ENCODE results near the gene FBXW8. TPM values are rescaled to one million over a fixed set of nuclear protein-coding genes. Genes with fewer than 3 reads are reported as not detected.

Gene FBXW8
- total RNA-seq, 1 experiment from 2014 or later: 15.6 TPM

DNA sequence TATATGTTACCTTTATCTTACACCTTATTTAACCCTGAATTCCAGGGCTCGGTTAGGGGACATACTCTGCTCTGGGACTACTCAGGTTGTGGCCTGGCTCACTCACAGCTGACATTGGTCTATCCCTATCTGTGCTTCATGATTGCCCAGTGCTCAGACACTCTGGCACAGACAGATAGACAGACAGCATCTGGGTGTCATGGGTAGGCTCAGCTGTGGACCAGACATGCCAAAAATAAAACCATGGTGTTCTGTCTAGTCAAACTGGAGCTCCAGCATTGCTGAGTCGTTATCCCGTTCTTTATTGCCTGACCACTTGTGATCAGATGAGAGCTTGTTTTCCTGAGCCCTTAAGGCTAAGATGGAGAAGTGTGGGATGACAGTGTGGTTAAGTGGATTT is 29.0 kb downstream of the FBXW8 start:
- peaks cover 25% of the 10 kb centered on the region for H3K9me3 Mint-ChIP-seq
- H3K4me1 Mint-ChIP-seq: no peaks in the 10 kb centered on the region
- no peak overlapping the region for H3K27ac Mint-ChIP-seq
- ChIA-PET POLR2A (no interaction called here), CTCF (interaction anchor here (1.1 kb wide), 1 partner anchor 180 kb away, joined by 4 read pairs; no protein-coding TSS in a partner anchor)
- no peak for DNase-seq (ENCODE audit: low spot score)
- no peaks in the 10 kb centered on the region; the same call in 1 of the 2 replicates for H3K27me3 Mint-ChIP-seq (ENCODE audit: low read depth)
- no peak overlapping the region for H3K4me3 Mint-ChIP-seq
- H3K36me3 Mint-ChIP-seq: peaks cover 47% of the 10 kb centered on the region
- ATAC-seq: no peak
- TF ChIP-seq NFATC4 (CRISPR knock-in tag; IDR thresholded peaks at IDR 0.05) (no peak), JAZF1 (CRISPR knock-in tag; IDR thresholded peaks at IDR 0.05) (no peak), EMX1 (CRISPR knock-in tag; IDR thresholded peaks at IDR 0.05) (no peak), ZNF416 (CRISPR knock-in tag; IDR thresholded peaks at IDR 0.05) (no peak), FOXK1 (CRISPR knock-in tag; IDR thresholded peaks at IDR 0.05) (no peak), MXD4 (CRISPR knock-in tag; IDR thresholded peaks at IDR 0.05; ENCODE audit: borderline replicate concordance) (no peak), ZNF317 (CRISPR knock-in tag; IDR thresholded peaks at IDR 0.05; ENCODE audit: borderline replicate concordance, low read depth) (no peak), ZNF232 (CRISPR knock-in tag; IDR thresholded peaks at IDR 0.05) (no peak), NFYB (CRISPR knock-in tag; conservative IDR thresholded peaks at IDR 0.05; ENCODE audit: low read depth) (no peak)
- TF ChIP-seq, protein P1, sequence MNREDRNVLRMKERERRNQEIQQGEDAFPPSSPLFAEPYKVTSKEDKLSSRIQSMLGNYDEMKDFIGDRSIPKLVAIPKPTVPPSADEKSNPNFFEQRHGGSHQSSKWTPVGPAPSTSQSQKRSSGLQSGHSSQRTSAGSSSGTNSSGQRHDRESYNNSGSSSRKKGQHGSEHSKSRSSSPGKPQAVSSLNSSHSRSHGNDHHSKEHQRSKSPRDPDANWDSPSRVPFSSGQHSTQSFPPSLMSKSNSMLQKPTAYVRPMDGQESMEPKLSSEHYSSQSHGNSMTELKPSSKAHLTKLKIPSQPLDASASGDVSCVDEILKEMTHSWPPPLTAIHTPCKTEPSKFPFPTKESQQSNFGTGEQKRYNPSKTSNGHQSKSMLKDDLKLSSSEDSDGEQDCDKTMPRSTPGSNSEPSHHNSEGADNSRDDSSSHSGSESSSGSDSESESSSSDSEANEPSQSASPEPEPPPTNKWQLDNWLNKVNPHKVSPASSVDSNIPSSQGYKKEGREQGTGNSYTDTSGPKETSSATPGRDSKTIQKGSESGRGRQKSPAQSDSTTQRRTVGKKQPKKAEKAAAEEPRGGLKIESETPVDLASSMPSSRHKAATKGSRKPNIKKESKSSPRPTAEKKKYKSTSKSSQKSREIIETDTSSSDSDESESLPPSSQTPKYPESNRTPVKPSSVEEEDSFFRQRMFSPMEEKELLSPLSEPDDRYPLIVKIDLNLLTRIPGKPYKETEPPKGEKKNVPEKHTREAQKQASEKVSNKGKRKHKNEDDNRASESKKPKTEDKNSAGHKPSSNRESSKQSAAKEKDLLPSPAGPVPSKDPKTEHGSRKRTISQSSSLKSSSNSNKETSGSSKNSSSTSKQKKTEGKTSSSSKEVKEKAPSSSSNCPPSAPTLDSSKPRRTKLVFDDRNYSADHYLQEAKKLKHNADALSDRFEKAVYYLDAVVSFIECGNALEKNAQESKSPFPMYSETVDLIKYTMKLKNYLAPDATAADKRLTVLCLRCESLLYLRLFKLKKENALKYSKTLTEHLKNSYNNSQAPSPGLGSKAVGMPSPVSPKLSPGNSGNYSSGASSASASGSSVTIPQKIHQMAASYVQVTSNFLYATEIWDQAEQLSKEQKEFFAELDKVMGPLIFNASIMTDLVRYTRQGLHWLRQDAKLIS (CRISPR knock-in tag; IDR thresholded peaks at IDR 0.05; ENCODE audit: borderline replicate concordance): no peak
- TF ChIP-seq, protein P2, sequence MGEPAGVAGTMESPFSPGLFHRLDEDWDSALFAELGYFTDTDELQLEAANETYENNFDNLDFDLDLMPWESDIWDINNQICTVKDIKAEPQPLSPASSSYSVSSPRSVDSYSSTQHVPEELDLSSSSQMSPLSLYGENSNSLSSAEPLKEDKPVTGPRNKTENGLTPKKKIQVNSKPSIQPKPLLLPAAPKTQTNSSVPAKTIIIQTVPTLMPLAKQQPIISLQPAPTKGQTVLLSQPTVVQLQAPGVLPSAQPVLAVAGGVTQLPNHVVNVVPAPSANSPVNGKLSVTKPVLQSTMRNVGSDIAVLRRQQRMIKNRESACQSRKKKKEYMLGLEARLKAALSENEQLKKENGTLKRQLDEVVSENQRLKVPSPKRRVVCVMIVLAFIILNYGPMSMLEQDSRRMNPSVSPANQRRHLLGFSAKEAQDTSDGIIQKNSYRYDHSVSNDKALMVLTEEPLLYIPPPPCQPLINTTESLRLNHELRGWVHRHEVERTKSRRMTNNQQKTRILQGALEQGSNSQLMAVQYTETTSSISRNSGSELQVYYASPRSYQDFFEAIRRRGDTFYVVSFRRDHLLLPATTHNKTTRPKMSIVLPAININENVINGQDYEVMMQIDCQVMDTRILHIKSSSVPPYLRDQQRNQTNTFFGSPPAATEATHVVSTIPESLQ (CRISPR knock-in tag; IDR thresholded peaks at IDR 0.05): no peak
- TF ChIP-seq, protein P3, sequence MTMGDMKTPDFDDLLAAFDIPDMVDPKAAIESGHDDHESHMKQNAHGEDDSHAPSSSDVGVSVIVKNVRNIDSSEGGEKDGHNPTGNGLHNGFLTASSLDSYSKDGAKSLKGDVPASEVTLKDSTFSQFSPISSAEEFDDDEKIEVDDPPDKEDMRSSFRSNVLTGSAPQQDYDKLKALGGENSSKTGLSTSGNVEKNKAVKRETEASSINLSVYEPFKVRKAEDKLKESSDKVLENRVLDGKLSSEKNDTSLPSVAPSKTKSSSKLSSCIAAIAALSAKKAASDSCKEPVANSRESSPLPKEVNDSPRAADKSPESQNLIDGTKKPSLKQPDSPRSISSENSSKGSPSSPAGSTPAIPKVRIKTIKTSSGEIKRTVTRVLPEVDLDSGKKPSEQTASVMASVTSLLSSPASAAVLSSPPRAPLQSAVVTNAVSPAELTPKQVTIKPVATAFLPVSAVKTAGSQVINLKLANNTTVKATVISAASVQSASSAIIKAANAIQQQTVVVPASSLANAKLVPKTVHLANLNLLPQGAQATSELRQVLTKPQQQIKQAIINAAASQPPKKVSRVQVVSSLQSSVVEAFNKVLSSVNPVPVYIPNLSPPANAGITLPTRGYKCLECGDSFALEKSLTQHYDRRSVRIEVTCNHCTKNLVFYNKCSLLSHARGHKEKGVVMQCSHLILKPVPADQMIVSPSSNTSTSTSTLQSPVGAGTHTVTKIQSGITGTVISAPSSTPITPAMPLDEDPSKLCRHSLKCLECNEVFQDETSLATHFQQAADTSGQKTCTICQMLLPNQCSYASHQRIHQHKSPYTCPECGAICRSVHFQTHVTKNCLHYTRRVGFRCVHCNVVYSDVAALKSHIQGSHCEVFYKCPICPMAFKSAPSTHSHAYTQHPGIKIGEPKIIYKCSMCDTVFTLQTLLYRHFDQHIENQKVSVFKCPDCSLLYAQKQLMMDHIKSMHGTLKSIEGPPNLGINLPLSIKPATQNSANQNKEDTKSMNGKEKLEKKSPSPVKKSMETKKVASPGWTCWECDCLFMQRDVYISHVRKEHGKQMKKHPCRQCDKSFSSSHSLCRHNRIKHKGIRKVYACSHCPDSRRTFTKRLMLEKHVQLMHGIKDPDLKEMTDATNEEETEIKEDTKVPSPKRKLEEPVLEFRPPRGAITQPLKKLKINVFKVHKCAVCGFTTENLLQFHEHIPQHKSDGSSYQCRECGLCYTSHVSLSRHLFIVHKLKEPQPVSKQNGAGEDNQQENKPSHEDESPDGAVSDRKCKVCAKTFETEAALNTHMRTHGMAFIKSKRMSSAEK (CRISPR knock-in tag; IDR thresholded peaks at IDR 0.05; ENCODE audit: borderline replicate concordance): no peak
- TF ChIP-seq, protein P4, sequence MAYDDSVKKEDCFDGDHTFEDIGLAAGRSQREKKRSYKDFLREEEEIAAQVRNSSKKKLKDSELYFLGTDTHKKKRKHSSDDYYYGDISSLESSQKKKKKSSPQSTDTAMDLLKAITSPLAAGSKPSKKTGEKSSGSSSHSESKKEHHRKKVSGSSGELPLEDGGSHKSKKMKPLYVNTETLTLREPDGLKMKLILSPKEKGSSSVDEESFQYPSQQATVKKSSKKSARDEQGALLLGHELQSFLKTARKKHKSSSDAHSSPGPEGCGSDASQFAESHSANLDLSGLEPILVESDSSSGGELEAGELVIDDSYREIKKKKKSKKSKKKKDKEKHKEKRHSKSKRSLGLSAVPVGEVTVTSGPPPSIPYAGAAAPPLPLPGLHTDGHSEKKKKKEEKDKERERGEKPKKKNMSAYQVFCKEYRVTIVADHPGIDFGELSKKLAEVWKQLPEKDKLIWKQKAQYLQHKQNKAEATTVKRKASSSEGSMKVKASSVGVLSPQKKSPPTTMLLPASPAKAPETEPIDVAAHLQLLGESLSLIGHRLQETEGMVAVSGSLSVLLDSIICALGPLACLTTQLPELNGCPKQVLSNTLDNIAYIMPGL (CRISPR knock-in tag; IDR thresholded peaks at IDR 0.05): no peak
- TF ChIP-seq, protein P5, sequence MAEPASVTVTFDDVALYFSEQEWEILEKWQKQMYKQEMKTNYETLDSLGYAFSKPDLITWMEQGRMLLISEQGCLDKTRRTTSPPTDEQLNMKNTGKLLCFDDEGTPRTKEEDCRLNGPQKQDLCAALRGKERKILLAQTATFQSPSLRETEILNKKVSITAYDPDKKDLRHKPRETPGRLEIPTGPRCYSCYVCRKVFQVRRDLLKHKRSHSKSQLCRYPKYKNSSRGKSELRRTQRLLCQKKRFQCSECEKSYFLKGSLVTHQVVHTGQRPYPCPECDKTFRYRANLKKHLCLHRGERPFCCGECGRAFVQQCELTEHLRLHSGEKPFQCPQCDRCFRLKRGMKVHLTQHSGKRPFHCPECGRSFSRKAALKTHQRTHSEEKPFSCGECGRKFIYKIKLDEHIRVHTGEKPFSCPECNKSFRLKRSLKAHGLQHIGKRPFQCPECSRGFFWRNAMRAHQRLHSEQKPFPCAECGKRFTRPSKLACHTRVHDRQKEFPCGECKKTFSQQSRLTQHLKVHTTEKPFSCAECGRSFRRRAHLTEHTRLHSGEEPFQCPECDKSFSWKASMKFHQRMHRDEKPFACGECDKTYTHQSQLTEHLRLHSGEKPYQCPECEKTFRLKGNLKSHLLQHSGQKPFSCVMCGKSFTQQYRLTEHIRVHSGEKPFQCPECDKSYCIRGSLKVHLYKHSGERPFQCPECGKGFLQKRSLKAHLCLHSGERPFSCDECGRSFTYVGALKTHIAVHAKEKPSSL (CRISPR knock-in tag; conservative IDR thresholded peaks at IDR 0.05): no peak
- TF ChIP-seq, protein P6, sequence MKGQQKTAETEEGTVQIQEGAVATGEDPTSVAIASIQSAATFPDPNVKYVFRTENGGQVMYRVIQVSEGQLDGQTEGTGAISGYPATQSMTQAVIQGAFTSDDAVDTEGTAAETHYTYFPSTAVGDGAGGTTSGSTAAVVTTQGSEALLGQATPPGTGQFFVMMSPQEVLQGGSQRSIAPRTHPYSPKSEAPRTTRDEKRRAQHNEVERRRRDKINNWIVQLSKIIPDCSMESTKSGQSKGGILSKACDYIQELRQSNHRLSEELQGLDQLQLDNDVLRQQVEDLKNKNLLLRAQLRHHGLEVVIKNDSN (CRISPR knock-in tag; IDR thresholded peaks at IDR 0.05): no peak
- TF ChIP-seq, protein P7, sequence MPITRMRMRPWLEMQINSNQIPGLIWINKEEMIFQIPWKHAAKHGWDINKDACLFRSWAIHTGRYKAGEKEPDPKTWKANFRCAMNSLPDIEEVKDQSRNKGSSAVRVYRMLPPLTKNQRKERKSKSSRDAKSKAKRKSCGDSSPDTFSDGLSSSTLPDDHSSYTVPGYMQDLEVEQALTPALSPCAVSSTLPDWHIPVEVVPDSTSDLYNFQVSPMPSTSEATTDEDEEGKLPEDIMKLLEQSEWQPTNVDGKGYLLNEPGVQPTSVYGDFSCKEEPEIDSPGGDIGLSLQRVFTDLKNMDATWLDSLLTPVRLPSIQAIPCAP (CRISPR knock-in tag; IDR thresholded peaks at IDR 0.05): no peak
- TF ChIP-seq, protein P8, sequence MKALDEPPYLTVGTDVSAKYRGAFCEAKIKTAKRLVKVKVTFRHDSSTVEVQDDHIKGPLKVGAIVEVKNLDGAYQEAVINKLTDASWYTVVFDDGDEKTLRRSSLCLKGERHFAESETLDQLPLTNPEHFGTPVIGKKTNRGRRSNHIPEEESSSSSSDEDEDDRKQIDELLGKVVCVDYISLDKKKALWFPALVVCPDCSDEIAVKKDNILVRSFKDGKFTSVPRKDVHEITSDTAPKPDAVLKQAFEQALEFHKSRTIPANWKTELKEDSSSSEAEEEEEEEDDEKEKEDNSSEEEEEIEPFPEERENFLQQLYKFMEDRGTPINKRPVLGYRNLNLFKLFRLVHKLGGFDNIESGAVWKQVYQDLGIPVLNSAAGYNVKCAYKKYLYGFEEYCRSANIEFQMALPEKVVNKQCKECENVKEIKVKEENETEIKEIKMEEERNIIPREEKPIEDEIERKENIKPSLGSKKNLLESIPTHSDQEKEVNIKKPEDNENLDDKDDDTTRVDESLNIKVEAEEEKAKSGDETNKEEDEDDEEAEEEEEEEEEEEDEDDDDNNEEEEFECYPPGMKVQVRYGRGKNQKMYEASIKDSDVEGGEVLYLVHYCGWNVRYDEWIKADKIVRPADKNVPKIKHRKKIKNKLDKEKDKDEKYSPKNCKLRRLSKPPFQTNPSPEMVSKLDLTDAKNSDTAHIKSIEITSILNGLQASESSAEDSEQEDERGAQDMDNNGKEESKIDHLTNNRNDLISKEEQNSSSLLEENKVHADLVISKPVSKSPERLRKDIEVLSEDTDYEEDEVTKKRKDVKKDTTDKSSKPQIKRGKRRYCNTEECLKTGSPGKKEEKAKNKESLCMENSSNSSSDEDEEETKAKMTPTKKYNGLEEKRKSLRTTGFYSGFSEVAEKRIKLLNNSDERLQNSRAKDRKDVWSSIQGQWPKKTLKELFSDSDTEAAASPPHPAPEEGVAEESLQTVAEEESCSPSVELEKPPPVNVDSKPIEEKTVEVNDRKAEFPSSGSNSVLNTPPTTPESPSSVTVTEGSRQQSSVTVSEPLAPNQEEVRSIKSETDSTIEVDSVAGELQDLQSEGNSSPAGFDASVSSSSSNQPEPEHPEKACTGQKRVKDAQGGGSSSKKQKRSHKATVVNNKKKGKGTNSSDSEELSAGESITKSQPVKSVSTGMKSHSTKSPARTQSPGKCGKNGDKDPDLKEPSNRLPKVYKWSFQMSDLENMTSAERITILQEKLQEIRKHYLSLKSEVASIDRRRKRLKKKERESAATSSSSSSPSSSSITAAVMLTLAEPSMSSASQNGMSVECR (CRISPR knock-in tag; IDR thresholded peaks at IDR 0.05; ENCODE audit: borderline replicate concordance): no peak

All from WTC11 (cell line).